HG03354 (cell line): ENCODE measurements around the gene GBF1.

Experiments used
- ATAC-seq: cut with Tn5 transposase; IDR thresholded peaks from one replicate; pipeline ENCODE4 v1.9.1; 2021; ENCODE audit warnings: mild to moderate bottlenecking; ENCODE audit not compliant: unreplicated experiment, poor library complexity, severe bottlenecking

Gene GBF1

DNA sequence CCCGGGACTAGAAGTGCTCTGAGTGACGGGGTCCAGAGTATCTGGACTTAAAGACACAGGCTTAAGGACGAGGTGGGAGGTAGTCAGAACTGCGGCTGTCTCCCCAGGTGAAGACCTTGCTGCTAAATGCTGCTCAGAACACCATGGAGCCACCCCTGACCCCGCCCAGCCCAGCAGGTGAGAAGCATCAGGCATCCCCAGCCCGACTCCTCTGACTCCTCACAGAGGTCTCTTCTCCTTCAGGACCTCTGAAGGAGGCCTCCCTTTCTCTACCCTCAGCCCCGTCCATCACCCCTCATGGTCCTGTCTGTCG is 156.0 kb downstream of the GBF1 start:
- ATAC-seq, result no peak

- ATAC-seq, result no peak
These were observed 156.6 kb downstream of the GBF1 start for GRCh38 chr10:102401735-102402511.

- ATAC-seq, result no peak
These were observed 157.2 kb downstream of the GBF1 start for GRCh38 chr10:102402512-102402896.

DNA sequence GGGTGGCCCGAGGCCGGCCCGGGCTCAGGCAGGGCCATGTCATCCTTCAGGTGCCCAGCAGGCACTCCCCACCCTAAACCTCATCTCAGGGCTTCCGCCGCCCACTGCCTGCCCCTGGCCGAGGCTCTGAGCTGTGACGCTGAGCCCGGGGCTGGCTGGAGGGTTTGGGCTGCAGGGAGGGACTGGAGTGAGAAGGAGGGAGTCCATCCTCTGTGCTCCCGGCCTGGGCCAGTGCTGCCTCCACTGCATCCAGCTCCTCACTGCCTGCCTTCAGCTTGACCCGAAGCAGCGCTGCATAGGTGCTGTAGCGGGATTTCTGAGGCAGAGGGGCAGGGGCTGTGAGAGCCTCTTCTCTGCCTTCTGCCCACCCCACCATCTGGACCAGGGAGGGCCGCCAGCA is 157.8 kb downstream of the GBF1 start:
- ATAC-seq, result no peak

- ATAC-seq, result no peak
These were observed 159.2 kb downstream of the GBF1 start for GRCh38 chr10:102404361-102405107.

- ATAC-seq, result no peak
These were observed 159.8 kb downstream of the GBF1 start for GRCh38 chr10:102405108-102405571.

- ATAC-seq, result no peak
These were observed 160.3 kb downstream of the GBF1 start for GRCh38 chr10:102405632-102406031.

- ATAC-seq, result no peak
These were observed 161.5 kb downstream of the GBF1 start for GRCh38 chr10:102406815-102407214.

GRCh38 chr10:102407425-102408130 is 162.2 kb downstream of the GBF1 start:
- no peak for ATAC-seq

DNA sequence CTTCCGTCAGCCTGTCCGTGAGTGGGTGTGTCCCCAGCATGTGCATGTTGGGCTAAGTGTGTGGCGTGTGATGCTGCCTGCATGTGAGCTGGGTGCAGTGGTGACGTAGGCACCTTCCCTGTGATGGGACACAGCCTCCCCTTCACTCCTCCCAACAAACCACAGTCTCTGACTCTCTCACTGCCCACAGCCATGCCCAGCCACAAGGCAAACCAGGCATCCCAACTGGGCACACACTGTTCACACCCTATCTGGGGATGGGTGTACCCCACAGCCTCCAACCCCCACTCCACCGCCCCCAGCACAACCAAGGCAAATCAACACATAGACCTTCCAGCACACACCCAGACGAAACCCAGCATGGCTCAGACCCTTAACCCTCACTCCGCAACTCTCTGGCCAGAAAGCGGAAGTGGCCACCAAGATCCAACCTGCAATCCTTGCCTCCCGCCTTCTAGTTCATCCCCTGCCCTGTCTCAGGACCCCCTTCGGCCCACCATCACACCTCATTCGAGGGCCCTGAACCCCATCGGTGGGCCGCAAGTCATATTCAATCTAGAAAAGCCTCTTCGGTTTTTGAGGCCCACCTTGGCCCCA is 162.9 kb downstream of the GBF1 start:
- no peak for ATAC-seq

DNA sequence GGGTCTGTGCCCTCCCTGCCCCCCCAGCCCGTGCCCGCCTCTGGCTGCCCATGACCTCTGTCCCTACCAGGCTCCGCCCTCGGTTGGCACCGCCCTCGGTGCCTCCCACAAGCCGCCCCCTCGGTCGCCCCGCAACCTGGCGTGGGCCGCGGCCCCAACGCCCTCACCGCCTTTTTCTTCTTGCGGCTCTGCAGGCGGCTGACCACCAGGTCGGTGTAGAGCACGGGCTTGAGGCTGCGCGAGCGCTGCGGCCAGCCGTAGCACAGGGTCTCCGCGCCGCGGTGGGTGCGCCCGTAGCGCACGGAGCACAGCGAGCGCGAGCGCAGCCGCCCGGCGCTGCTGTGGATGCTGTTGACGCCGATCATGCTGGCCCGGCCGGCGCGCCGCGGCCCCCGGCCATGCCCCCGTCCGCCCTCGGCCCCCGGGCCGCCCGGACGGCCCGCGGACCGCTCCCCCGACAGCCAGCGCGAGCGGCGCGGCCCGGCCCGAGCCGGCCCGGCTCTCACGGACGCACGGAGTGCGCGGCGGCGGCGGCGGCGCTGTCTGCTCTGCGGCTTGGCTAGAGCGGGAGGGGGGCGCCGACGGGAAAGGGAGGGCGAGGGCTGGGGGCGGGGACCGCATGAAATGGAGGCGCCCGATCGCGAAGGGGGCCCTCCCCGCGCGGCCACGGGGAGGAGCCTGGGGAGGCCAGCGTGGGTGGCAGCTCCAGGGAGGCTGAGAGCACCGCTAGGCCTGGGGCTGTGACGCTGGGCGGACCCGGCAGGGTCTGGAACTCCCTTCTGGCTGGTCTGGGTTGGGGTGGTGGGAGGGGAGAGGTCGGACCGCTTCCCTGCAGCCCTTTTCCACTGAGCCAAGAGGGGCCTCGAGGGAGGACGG is 163.6 kb downstream of the GBF1 start:
- no peak for ATAC-seq

GRCh38 chr10:102409604-102410428 is 164.5 kb downstream of the GBF1 start:
- no peak for ATAC-seq

GRCh38 chr10:102410429-102411073 is 165.2 kb downstream of the GBF1 start:
- no peak for ATAC-seq

- ATAC-seq, result no peak
These were observed 166.3 kb downstream of the GBF1 start for GRCh38 chr10:102411341-102412255.

GRCh38 chr10:102412293-102412692 is 167.0 kb downstream of the GBF1 start:
- no peak for ATAC-seq

DNA sequence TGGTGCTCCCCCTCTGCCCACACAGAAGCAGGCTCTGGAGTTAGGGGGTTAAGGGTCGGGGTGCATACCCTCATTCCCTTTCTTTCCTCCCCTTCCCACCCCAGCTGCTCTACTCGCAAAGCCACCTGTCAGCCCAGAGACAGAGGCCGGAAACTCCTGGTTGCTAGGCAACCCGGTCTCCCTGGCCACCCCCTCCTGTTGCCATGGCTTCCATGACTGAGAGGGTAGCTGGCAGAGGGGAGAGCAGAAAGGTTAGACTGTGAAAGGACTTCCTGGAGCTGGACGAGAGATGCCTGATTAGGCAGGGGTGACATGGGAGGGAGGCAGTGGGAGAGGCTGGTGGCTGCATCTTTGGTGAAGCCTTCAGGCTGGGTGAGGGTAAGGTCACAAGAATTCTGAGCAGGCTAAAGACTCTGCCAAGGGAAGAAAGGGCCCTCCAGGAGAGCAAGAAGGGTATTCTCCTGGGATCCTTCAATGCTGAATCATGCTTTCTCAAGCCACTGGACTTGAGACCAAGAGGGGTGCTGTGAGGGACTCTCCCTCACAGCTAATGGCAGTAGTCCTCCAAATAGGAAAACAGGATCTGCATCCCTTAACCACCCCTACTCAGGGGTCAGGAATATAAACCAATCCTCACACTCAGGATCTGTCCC is 167.8 kb downstream of the GBF1 start:
- no peak for ATAC-seq
